Mesenteric fat pad (tissue), 1 donor: ENCODE data around the gene RAB30. TPM values are rescaled to one million over a fixed set of nuclear protein-coding genes. Genes with fewer than 3 reads are reported as not detected.

Experiments
- DNase-seq: peaks from one replicate; pipeline ENCODE4 v3.0.0-alpha.2; 2020; ENCODE audit warnings: low spot score
- total RNA-seq: library from RNA; stranded (reverse); fragmentation: NEBNext Ultra II Directional; extraction: Animal tissue kit (Norgen Biotek cat#: 25700); gene quantifications from one replicate; pipeline ENCODE4 v1.2.1, GENCODE V29; 2021
- donor health status: DM: yes; HTN: yes; CAD: no.

Gene RAB30
- total RNA-seq, 1 donor from 2014 or later: 33.9 TPM

- DNase-seq: no peak
Observed at GRCh38 chr11:83041126-83041525, 30.6 kb downstream of the RAB30 start.

- no peak for DNase-seq
Observed at GRCh38 chr11:83039566-83039965, 32.1 kb downstream of the RAB30 start.

GRCh38 chr11:83037877-83038276 is 33.8 kb downstream of the RAB30 start:
- no peak for DNase-seq

- DNase-seq: no peak
Observed at GRCh38 chr11:83036701-83037100, 35.0 kb downstream of the RAB30 start.

- no peak for DNase-seq
Observed at GRCh38 chr11:83035070-83035854, 36.4 kb downstream of the RAB30 start.

GRCh38 chr11:83034673-83035014 is 37.1 kb downstream of the RAB30 start:
- no peak for DNase-seq

- no peak for DNase-seq
Observed at GRCh38 chr11:83033972-83034672, 37.6 kb downstream of the RAB30 start.

DNA sequence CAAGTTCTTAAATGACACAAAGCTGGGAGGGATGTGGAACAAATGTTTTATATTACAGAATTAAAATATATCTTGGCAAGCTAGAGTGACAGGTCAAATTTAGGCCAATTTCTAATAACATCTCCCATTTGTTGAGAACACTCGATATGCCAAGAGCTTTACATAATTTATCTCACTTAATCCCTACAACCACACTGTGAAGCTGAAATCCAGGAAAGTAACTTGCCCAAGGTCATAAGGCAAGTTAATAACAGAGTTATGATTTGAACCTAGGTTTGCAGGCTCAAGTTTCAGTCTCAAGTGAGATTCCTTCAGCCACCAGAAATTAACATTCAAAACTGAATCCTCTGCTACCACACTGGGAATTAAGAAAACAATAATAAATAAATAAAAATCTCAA is 38.3 kb downstream of the RAB30 start:
- DNase-seq: no peak

GRCh38 chr11:83031127-83031526 is 40.6 kb downstream of the RAB30 start:
- DNase-seq: no peak

- DNase-seq: no peak
Observed at GRCh38 chr11:83027794-83028193, 43.9 kb downstream of the RAB30 start.

GRCh38 chr11:83027289-83027688 is 44.4 kb downstream of the RAB30 start:
- DNase-seq: no peak

DNA sequence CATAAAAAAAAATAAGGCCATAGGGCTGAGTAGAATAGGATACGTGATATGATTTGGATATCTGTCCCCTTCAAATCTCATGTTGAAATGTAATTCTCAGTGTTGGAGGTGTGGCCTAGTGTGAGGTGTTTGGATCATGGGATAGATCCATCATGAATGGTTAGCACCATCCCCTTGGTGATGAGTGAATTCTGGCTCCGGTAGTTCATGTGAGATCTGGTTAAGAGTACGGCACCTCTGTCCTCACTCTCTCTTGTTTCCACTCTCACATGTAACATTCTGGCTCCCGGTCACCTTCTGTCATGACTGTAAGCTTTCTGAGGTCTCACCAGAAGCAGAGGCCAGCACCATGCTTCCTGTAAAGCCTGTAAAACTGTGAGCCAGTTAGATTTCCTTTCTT is 45.5 kb downstream of the RAB30 start:
- DNase-seq: no peak

DNA sequence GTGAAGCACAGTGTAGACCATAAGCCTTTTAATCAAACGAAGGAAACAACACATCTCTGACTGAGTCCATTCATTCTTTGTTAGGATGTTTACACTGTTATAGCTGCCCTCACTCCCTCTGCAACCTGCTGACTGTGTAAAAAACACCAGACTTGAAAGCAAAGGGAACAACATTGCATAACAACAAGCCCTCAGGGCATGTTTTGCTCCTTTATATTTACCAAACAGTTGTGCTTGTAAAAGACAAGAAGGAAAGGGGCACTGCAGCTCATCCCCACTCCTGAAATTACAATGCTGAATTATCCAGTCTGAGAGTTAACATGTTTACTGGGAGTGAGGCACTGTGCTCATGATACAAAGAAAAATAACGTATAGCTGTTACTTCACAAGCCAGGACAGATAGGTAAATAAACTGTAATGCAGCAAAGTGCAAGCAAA is 46.4 kb downstream of the RAB30 start:
- DNase-seq: no peak

DNA sequence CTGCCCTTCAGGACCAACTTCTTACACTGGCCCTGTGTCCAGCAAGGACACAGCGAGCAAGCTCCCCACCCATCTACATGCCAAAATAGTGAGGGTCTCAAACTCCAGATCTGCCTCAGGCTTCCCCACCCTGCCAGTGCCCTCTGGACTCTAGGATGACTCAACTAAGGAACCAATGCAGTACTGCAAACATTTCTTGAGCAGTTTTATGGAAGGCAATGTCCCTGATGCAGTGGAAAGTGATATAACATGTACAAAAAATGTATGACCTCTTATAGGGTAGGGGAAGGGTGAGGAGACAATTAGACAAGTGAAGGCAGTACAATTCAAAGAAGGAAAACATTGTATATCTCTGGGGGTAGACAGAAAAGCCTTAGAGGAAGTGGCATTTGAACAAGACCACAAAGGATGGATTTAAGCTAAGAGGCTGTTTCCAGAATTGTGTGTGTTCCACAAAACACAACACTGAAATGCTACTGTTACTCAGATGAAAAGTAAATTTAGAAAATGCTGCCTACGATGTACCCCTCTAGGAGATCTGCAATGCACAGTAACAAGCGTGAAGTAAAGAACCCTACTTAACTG is 47.3 kb downstream of the RAB30 start:
- DNase-seq: no peak

DNA sequence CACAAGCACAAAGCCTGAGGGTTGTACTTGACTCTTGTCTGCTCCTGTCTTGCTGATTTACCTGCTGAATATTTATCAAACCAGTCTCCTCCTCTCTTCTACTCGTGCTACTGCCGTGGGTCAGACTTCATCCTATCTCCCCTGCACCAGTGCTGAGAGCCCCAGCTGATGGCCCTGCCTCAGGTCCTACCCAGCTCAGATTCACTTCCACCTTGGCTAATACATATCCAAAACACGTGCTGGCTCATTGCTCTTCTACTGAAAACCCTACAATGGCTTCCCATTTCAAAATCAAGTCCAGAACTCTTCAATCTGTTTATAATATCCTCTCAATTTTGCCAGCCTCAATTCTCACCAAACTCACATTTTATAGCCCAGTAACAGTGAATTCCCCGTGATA is 48.3 kb downstream of the RAB30 start:
- DNase-seq: no peak

- no peak for DNase-seq
Observed at GRCh38 chr11:83021780-83022125, 49.9 kb downstream of the RAB30 start.

- no peak for DNase-seq
Observed at GRCh38 chr11:83020942-83021779, 50.5 kb downstream of the RAB30 start.

DNA sequence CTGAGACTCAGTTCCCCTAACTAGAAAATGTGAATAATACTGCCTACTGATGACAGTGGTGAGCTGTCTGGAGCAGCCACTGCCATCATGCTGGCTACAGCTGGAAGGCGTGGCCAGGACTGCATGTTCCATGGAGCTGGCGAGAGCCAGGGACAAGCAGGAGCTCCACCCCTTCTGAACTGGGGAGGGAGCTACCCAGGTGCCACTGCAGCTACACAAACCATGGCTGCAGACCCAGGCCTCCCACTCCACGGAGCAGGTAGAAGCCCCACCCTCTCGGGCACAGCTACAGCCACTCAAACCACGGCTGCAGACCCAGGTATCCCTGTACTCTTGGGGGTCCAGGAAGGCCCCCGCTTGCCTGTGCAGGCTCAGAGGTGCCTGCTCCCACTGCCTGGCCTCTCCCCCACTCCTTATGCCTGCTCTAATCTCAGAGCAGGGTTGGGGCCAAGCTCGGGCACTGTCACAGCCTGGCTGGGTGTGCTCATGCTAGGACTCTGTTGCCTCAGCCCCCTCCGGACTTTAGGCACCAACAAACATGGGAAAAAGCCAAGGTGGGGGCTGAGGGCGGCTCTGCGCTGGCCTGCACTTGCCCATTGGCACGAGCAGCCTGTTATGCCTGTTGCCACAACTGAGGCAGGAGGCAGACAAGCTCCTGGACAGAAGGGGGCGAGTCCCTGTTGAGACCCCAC is 51.7 kb downstream of the RAB30 start:
- DNase-seq: no peak

GRCh38 chr11:83014951-83015350 is 56.7 kb downstream of the RAB30 start:
- DNase-seq: no peak

DNA sequence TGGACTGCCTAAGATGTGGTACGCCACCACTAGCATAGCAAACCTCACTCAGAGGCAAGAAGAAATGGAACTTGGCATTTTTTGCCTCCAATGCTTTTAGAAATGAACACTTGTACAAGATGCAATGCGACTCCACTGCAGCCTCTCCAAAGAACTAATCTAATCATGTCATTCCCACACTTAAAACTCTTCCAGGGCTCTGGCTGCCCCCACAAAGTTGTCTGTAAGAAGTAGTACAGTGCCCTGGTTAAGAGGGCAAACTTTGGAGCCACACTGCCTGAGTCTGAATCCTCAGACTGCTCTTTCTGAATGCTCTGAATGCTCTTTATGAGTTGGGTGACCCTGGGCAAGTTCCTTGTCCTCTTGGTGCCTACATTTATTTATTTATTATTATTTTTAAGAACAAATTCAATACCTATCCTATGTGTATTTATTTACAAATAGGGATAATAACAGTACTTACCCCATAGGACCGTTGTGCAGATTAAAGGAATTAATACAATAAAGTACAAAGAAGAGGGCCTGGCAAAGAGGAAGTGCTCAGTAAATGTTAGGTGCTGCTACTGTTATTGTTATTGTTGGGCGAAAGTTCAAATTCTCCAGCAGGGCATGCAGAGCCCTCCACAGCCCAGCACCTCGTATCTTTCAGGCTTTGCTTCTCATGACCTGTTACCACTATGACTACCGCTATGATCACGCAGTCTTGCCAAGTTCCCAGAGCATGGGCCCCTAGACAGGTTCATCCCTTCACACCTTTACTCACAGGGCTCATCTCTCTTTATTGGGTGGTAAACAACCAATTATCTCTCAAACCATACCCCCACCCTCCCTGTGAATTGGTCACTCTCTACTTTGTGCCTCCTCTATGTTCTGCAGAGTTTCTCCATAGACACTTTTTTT is 59.3 kb downstream of the RAB30 start:
- DNase-seq: no peak
